ENCODE data around the gene GJD4.

- no peak for TF ChIP-seq POLR2AphosphoS5 (IDR thresholded peaks at IDR 0.05; ENCODE audit: borderline replicate concordance, low read depth, low read length)
- no peak for TF ChIP-seq EZH2 (IDR thresholded peaks at IDR 0.05)
- TF ChIP-seq FOXP2 (optimal IDR thresholded peaks at IDR 0.05; ENCODE audit: control extremely low read depth, extremely low read length, insufficient read depth), result no peak
Observed at GRCh38 chr10:35558276-35558675, 46.9 kb upstream of the GJD4 start.

Measured in SK-N-MC (cell line).